ENCODE data around the gene GMDS. TPM values are rescaled to one million over a fixed set of nuclear protein-coding genes. Genes with fewer than 3 reads are reported as not detected.

Gene GMDS
- polyA plus RNA-seq, 1 of the 3 experiments (the other 2 are of a cell fraction), result 12.3 TPM

DNA sequence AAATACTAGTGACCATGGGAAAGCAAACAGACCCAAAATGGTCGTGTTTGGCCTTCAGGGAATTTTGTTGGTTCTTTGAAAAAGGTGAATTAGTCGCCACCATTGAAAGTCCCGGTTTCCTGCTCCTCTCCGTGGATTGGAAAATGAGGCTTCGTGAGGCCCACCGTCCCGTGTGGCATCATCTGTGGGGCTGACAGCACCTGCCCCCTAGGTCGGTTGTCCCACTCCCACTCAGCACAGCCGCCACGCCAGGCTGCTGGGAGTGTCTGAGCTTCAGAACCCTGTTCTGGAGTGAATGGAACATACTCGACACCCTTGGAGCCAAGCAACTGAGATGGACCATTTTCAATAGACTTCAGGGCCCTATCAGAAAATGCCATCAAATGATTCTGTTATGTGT is 668.7 kb downstream of the GMDS start:
- Histone ChIP-seq H3F3A (replicated peaks; ENCODE audit: insufficient read depth) (no peaks in the 10 kb centered on the region), H2AFZ (ENCODE audit: low read depth) (no peak overlapping the region), H3K27me3 (ENCODE audit: insufficient read depth) (peaks cover 15% of the 10 kb centered on the region; the same call in 1 of the 2 replicates), H3K4me2 (no peak overlapping the region), H4K20me1 (ENCODE audit: insufficient read depth) (no peaks in the 10 kb centered on the region), H3K27ac (ENCODE audit: low read depth in 2 of 2, low read length in 1 of 2) (no peak overlapping the region), H3K4me1 (ENCODE audit: control insufficient read depth in 1 of 2, insufficient read depth in 2 of 2, low read depth in 1 of 2, low read length in 1 of 2) (no peaks in the 10 kb centered on the region), H3K9me2 (no peaks in the 10 kb centered on the region), H3K9me3 (no peaks in the 10 kb centered on the region), H3K36me3 (replicated peaks in 1 of 2; ENCODE audit: control insufficient read depth in 1 of 2, insufficient read depth in 2 of 2, low read length in 1 of 2) (no peaks in the 10 kb centered on the region), H3K9ac (no peak overlapping the region), H3K4me3 (ENCODE audit: low read depth in 2 of 2, low read length in 1 of 2) (no peak overlapping the region), H3K79me2 (ENCODE audit: insufficient read depth) (no peaks in the 10 kb centered on the region)
- no peak for TF ChIP-seq NFIC (IDR thresholded peaks at IDR 0.05; ENCODE audit: borderline replicate concordance)
- TF ChIP-seq TCF12 (IDR thresholded peaks at IDR 0.05), result no peak
- no peak for DNase-seq
- WGBS (ENCODE audit: low lambda C conversion rate), result 58% methylated on average over 4 of the region's 11 CpGs
- ChIA-PET CTCF (interaction anchor here (1.6 kb wide), 1 partner anchor 1058 kb away, joined by 5 read pairs; no protein-coding TSS in a partner anchor), POLR2A (no interaction called here)

DNA sequence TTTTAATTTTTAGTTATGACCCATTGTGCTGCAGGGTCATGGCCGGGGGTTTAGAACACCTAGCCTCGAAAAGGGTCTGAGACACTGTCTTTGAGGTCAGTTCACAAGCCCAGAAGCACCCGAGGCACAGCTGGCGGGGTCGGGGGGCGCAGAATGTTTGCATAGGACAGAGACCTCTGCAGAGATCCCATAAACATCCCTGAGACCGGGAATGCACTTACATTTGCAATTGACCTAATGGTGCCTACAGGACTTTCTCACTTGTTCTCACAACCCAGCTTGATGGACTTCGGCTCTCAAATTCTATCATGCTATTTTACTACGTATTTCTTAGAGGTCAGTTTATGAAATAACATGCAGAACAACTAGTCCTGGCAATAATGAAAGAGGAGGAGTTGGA is 669.2 kb downstream of the GMDS start:
- CTCF ChIA-PET, result no interaction called here
- POLR2A ChIA-PET, result no interaction called here
- no peaks in the 10 kb centered on the region for H4K20me1 ChIP-seq (ENCODE audit: insufficient read depth)
- H2AFZ ChIP-seq (ENCODE audit: low read depth), result no peak overlapping the region
- H3K27ac ChIP-seq (ENCODE audit: low read depth in 2 of 2, low read length in 1 of 2), result no peak overlapping the region
- 52% methylated on average over 9 of the region's 9 CpGs for WGBS (ENCODE audit: low lambda C conversion rate)
- H3K4me1 ChIP-seq (ENCODE audit: control insufficient read depth in 1 of 2, insufficient read depth in 2 of 2, low read depth in 1 of 2, low read length in 1 of 2), result no peaks in the 10 kb centered on the region
- H3F3A ChIP-seq (replicated peaks; ENCODE audit: insufficient read depth), result no peaks in the 10 kb centered on the region
- no peaks in the 10 kb centered on the region for H3K9me3 ChIP-seq
- TF ChIP-seq NRF1 (IDR thresholded peaks at IDR 0.05; ENCODE audit: low read depth, low read length) (no peak), RCOR1 (IDR thresholded peaks at IDR 0.05; ENCODE audit: low read length) (no peak), SIN3A (IDR thresholded peaks at IDR 0.05; ENCODE audit: borderline replicate concordance, low read depth, low read length) (no peak), EP300 (IDR thresholded peaks at IDR 0.05; ENCODE audit: borderline replicate concordance in 1 of 2, low read depth in 1 of 2, low read length in 1 of 2) (no peak), GATA2 (CRISPR knock-in tag; IDR thresholded peaks at IDR 0.05) (no peak)
- TF ChIP-seq, protein P1, sequence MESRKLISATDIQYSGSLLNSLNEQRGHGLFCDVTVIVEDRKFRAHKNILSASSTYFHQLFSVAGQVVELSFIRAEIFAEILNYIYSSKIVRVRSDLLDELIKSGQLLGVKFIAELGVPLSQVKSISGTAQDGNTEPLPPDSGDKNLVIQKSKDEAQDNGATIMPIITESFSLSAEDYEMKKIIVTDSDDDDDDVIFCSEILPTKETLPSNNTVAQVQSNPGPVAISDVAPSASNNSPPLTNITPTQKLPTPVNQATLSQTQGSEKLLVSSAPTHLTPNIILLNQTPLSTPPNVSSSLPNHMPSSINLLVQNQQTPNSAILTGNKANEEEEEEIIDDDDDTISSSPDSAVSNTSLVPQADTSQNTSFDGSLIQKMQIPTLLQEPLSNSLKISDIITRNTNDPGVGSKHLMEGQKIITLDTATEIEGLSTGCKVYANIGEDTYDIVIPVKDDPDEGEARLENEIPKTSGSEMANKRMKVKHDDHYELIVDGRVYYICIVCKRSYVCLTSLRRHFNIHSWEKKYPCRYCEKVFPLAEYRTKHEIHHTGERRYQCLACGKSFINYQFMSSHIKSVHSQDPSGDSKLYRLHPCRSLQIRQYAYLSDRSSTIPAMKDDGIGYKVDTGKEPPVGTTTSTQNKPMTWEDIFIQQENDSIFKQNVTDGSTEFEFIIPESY (IDR thresholded peaks at IDR 0.05; ENCODE audit: borderline replicate concordance, low read depth), result no peak
- TF ChIP-seq, protein P2, sequence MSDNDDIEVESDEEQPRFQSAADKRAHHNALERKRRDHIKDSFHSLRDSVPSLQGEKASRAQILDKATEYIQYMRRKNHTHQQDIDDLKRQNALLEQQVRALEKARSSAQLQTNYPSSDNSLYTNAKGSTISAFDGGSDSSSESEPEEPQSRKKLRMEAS (IDR thresholded peaks at IDR 0.05; ENCODE audit: low read depth), result no peak
- H3K36me3 ChIP-seq (replicated peaks in 1 of 2; ENCODE audit: control insufficient read depth in 1 of 2, insufficient read depth in 2 of 2, low read length in 1 of 2), result no peaks in the 10 kb centered on the region
- no peaks in the 10 kb centered on the region for H3K9me2 ChIP-seq
- H3K9ac ChIP-seq, result no peak overlapping the region
- DNase-seq, result no peak
- no peaks in the 10 kb centered on the region for H3K79me2 ChIP-seq (ENCODE audit: insufficient read depth)
- H3K4me2 ChIP-seq, result no peak overlapping the region
- H3K27me3 ChIP-seq (ENCODE audit: insufficient read depth), result peaks cover 15% of the 10 kb centered on the region; the same call in 1 of the 2 replicates
- H3K4me3 ChIP-seq (ENCODE audit: low read depth in 2 of 2, low read length in 1 of 2), result no peak overlapping the region

Measured in SK-N-SH (cell line).